H1 (cell line): Measurements from ENCODE around the gene NIN. TPM values are rescaled to one million over a fixed set of nuclear protein-coding genes. Genes with fewer than 3 reads are reported as not detected.

Experiments used
- BCL11A ChIP-seq, 2 experiments: IDR thresholded peaks; one replicate each; pipeline ENCODE4 v1.6.1; 2011; ENCODE audit warnings: low read depth in 2 of 2, low read length in 2 of 2, mild to moderate bottlenecking in 2 of 2
- TAF1 ChIP-seq: IDR thresholded peaks from 2 replicates; pipeline ENCODE4 v1.6.1; 2011; ENCODE audit warnings: mild to moderate bottlenecking, low read depth, low read length
- polyA plus RNA-seq, 7 experiments: library from polyadenylated mRNA; depleted of rRNA in 3 of 7; stranded (reverse) in 5 of 7; unstranded in 2 of 7; fragments of >200 nt in 5 of 7; fragments of 200-250 nt in 2 of 7; gene quantifications; 1 replicate in 5 of 7; 2 replicates in 1 of 7; 4 replicates in 1 of 7; pipeline versions ENCODE4 v1.2.1 to v1.2.3, GENCODE V29; 2011 to 2013; ENCODE audit warnings: missing spikeins in 2 of 7, mixed read lengths in 2 of 7
- total RNA-seq: library from RNA; stranded (reverse); fragmentation: NEBNext Ultra II Directional; extraction: Animal tissue kit (Norgen Biotek cat#: 25700); gene quantifications from 2 replicates; pipeline ENCODE4 v1.2.1, GENCODE V29; 2021

NIN gene
- total and polyA plus RNA-seq, 2 of the 8 experiments (the other 6 are each of a cell fraction or from before 2014, with no cell fraction given): 3.2 to 21.3 TPM

DNA sequence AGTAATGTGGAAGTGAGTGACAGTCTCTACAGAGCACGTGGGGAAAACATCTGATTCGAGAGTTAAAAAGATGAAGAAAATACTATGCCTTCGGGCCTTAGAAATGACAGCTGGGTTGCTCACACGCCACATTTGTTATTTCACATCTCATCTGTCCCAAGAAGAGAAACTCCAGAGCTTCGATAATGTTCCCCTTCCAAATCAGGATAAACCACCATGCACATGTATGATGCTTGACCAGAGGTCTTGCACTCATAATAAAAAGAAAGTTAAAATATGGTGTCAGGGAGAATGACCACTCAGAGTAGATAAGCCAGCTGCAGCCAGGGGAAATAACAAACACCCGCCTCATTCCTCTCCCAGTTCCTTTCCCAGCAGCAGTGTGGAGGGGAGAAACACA, 34.6 kb downstream of the NIN start (continued):
- TF ChIP-seq BCL11A (IDR thresholded peaks at IDR 0.05; ENCODE audit: low read depth in 2 of 2, low read length in 2 of 2): no peak
- TF ChIP-seq TAF1: no peak
